HG02763 (cell line): Measurements from ENCODE around the gene RAD51B.
"Not testable (repeated sequence)": the region's sequence is repeated elsewhere in the genome, so short reads cannot be mapped to it uniquely, and the experiment has no call there.

Experiments
- ATAC-seq: cut with Tn5 transposase; IDR thresholded peaks from one replicate; pipeline ENCODE4 v1.9.1; 2021; ENCODE audit warnings: mild to moderate bottlenecking, moderate library complexity; ENCODE audit not compliant: unreplicated experiment

The RAD51B gene

DNA sequence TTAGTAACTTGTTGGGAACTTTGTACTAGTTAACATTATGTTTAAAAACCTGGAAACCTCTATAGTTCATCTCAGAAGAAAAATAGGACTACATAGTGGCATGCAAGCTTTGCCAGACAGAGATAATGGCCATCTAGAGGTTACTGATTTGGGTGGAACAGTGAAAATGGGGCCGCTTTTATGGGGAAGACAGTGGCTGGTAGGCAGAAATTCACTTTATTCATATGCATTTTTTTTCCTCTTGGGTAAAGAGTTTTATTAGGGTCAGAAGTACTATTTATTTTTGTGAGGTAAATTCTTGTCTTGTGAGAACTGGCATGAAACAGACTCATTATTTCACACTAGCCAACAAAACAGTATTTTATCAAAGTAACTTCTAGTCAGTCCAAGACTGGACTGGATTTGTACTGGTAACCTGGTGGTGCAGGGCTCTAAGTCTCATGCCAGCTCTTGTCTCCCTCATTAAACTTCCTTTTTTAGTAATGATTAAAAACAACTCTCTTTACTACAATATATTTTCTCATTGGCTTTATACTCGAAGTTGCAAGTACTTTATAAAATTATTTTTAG is 345.8 kb downstream of the RAD51B start:
- no peak for ATAC-seq

DNA sequence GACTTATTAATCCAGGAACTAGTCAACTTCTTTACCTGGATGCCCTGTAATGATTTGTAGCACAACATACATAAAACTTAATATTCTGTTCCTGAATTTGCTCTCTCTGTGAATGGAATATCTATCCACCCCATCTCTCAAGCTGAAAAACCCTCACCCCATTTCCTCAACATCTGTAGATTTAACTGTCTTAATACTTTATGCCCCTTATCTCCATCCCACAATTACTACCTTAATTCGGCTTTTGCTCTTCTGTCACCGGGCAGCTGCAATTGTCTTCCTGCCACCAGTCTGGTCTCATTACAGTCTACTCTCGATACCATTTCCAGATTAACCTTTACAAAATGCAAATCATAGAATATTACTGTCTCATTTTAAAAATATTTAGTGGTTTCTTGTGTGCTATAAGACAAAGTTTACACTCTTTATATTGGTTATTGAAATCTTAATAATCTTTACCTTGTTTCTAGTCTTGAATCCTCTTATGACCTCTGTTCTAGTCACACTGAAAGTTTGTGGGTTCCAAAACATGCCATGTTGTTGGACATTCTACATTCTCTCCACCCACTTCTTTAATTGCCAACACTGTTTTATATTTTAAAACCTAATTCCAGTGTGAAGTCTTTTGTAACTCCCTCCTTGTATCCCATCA is 347.3 kb downstream of the RAD51B start:
- no peak for ATAC-seq

DNA sequence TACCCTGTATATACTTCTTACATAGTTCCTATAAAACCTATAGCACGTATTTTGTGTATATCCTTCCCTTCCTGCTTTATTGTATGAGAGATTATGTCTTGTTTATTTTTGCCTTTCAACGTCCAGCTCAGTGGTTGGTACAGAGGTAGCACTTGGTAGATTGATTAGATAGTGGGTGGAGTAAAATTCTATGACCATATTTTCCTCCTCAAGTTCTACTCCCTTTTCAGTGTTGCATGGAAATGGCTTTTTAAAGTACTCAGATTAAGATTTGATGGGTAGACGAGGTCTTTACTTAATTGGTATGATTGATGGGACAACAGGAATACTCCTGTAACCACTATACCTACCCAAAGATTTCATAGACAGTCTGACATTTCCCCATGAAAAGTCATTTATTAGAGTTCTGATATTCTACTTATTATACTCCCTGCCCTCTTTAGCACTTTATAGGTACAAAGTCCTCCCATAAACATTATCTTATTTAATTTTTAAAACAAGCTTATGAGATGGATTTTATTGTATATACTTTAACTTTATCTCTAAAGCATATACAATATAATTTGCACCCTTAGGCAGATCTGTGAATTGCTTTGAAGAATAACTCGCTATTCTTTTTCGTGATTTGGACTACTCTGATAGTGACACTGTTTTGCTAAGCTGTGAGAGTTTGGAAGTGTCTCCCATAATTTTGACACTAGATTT is 348.0 kb downstream of the RAD51B start:
- ATAC-seq = no peak

DNA sequence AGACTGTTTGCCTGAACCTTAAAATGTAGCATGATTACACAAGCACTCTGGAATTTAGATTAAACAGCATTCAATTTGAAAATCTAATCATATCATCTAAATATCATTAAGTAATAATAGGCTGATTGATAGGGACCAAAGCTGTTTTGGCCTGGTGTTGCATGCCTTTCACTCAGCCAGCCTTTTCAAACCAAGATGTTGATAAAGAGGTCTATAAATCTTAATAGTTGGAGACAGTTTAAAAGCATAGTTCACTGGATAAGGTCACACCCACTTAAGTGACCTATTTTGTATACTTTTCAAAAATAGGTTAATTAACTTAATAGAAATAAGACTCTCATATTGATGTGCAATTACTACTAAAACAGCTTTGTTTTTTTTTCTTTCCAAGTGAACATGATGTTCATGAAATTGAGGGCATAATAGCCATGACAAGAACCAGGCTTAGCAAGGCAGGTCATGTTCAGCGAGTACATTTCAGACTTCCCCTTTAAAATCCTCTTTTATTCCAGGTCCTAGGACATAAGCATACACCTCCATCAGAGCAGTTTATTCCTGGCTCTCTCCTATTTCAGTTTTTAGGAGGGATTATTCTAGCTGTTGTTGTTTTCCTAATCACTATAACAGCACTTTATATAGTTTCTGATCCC is 349.0 kb downstream of the RAD51B start:
- no peak for ATAC-seq

DNA sequence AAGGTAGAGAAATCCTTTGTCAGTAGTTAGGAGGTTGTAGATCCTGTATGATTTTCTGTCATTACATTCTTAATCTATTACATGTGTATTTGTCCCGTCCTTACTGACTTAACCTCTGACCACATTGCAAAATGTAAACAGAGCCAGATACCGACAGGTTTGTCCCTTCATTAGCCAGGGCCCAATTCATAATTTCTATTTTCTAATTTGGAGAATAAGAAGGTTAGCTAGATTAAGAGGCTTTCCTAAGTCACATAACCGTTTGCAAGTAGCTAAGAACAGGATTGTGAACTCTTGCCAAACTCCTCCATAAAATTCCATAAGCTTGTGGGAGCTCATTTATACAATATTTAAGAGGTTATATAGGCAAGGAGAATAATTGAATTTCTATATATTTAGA is 352.6 kb downstream of the RAD51B start:
- ATAC-seq = no peak

DNA sequence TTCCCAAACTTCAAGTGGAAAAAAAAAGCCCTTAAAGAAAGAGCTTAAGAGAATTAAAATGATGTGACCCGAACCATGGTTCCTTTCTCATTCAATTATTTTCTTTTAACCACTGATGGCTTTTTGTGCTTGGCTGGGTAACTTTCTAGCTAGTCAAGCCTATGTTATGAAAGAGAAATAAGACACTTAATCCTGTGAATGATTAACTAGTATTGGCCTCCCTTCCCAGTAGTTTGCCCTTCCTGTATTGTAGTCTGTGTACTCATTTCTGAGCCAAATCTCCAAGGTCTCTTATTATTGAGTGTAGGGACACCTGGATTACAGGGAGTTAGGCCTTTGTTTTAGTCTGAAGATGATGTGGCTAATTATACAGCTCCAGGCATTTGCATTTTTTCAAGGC is 353.0 kb downstream of the RAD51B start:
- ATAC-seq = peak; percentile 63

DNA sequence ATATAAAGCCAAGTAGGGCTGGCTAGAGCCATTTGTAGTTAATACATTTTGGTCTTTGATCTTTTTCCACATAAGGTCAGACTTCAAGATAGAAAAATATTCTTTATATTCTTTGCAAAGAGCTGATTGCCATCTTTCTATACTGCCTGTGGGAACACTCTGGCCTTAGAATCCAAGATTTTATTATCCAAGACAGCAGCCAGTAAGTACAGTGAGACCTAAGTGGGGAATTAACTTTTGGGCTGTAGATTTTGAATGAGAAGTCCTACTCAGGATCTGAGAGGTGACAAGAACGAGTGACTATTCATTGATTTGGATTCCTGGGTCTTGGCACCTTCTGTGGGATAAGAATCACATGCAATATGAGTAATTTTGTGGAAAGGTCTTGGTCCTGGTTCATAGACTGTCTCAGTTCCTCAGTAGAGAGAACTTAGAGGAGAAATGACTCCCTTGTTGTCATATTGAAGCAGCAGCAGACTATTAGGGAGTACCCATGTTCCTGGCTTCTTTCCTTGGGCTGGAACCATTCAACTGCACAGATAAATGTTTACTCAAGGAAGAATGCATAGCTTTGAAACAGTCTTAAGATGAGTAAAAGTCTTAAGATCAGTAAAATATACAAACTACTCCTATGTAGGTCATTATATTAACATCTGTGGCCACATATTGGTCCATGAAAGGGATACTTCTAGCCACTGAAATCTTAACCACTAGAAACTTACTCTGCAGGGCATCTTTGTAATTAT is 353.8 kb downstream of the RAD51B start:
- ATAC-seq = no peak

DNA sequence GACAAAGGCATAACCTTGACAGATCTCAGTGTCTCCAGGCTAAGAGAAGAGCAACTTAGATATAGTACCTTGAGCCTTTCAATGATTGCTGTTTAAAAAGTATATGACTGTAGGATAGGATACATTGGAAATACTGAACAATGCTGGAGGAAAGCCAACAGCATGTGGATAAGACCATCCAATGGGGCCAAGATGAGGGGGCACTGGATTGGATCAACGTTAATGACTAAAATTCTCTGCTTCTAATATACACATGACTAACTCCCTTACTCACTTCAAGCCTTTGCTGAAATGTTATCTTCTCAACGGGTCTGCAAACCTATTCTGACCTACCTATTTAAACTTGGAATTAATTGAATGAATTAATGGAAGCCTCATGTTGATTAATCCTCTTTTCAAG is 354.9 kb downstream of the RAD51B start:
- no peak for ATAC-seq

DNA sequence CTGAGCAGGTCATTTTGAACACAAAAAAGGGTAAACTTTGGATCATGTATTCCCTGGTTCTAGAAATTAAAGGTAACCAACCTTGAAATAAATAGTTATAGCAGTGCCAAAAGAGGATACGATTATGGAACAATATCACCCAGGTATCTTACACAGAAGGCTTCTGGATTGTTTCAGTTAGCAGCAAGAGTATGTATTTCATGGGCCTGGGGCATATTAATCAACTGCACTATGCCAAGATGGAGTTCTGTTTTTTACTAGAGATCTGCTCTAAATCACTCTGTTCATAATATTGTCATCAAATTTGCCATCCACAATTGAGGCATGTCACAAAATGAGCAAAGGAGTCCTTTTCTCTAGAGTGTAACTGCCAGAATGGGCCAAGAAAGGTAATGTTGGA is 357.1 kb downstream of the RAD51B start:
- ATAC-seq = no peak

DNA sequence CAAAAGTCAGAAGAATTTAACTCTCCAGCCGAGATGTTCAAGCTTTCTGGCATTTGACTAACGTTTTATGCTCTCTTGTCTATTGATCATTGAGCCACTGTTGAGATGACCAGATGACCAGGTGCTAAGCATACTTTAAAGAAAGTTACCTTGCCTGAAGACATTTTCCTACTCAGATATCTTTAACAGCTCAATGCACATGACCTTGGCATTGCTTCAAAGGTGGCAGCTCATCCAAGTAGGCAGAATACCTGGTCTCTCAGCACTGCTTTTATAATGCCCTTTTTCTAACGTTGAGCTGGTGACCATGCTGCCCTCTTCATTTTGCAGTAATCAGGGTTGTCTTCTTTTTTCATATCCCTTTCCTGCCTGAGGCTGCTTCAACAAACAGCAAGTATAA is 358.1 kb downstream of the RAD51B start:
- ATAC-seq = no peak

GRCh38 chr14:68178282-68178681 is 358.7 kb downstream of the RAD51B start:
- ATAC-seq = no peak

GRCh38 chr14:68181519-68182326 is 362.1 kb downstream of the RAD51B start:
- no peak for ATAC-seq

GRCh38 chr14:68182492-68182891 is 362.9 kb downstream of the RAD51B start:
- ATAC-seq = peak; percentile 74

- not testable (repeated sequence) for ATAC-seq
Observed at GRCh38 chr14:68186500-68187276, 367.1 kb downstream of the RAD51B start.

DNA sequence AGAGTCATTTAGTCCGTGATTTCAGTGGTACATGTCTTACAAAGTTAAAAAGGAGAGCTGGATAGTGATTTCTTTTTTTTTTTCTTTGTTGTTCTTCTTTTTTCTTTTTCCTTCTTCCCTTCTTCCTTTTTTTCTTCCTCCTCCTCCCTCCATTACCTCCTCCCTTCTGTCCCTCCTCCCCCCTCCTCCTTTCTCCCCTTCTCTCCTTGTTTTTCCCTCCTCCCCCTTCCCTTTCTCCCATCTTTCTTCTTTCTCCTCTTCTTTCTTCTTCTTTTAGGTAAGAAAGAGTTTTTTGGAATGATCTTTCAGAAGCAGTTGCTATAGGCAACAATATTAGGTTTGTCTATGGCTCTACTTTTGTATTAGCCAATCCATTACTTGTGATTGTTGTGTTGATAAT is 368.6 kb downstream of the RAD51B start:
- no peak for ATAC-seq

DNA sequence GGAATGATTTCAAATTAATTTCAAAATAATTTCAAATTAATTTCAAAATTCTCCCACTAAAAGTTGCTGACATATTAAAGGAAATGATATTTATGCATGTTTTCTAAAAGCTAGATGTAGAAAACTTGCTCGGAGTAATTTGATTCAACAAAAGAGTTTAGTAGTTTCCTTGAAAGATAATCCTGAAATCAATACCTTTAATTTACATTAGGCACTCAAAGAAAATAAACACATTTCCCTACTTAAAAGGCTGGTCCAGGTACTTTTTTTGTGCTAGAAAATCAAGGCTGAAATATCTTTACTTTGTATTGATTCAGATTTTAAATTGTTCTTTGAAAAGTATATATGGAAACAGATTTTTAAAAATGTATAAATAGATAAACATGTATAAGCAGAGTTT is 370.5 kb downstream of the RAD51B start:
- ATAC-seq = no peak

- no peak for ATAC-seq
Observed at GRCh38 chr14:68191567-68192321, 372.2 kb downstream of the RAD51B start.

DNA sequence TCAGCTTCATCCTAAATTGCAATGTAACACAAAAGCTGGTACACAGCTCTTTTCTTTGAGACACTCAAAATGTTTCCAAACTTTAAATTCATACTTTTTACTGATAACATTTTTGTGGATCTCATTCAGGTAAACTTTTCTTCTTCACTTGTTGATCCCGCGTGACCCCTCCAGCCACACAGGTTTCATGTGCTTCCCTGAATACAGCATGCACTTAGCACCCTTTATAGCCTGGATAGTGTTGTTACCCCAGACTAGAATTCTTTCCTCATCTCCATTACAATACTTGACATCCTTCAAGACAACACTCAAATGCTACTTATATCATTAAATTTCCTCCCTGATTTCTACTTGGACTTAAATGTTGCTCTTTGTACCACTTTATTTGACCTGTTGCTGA is 373.4 kb downstream of the RAD51B start:
- no peak for ATAC-seq
